Kidney capillary endothelial cell (primary cell): ENCODE measurements around the gene NELFA.

Experiments
- DNase-seq: peaks from one replicate; pipeline ENCODE4 v3.0.0-alpha.2; 2018; ENCODE audit warnings: low spot score

Gene NELFA

DNA sequence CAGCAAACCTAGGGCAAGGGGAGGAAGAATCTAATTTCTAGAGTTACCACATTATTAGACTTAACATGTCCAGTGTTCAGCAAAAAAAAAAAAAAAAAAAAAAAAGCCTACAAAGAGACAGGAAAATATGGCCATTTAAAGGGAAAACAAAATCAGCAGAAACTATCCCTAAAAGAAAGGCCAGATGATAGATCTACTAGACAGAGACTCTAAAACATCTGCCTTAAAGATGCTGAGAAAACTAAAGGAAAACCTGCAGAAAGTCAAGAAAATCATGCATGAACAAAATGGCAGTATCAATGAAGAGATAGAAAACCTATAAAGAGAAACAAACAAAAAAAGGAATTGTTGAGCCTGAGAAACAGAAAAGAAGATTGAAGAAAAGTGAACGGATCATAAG lies 43.8 kb downstream of the NELFA start:
- no peak for DNase-seq

DNA sequence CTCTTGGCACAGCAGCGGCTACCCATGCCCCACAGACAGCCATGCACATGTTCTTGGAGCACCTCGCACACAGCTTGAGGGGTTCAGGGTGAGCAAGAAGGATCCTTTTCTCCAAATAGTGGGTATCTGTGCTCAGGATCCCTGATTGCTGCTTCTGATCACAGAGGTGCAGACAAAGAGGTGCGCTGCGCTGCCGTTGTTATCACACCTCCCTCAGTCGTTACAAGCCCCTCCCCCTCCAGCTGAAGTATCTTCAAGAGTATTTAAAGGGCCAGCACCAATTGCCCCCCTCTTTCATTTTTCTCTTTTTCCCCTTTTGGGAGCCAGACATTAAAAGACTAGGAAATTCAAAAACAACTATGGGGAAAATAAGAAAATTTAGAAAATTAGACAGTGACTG lies 44.3 kb downstream of the NELFA start:
- no peak for DNase-seq

GRCh38 chr4:1962980-1963379 lies 45.8 kb downstream of the NELFA start:
- no peak for DNase-seq

DNA sequence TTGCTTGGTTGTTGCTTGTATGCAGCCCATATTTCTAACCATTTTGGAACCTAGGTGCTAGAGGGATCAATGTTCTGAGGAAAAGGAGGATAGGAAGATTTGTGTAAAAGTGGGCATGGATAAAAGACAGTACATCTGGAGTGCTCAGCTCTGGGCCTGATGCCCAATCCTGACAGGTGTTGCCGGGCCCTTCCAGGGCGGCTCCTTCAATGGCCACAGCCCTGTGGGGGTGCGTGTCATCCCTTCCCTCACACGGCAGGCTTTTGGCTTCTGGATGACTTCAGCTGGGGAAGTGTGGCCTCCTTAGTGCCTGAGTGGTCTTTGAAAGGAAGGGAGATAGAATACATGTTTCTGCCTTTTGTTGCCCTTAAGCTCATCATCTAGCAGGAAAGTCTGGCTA lies 47.2 kb downstream of the NELFA start:
- no peak for DNase-seq

- DNase-seq = no peak
These were observed 47.7 kb downstream of the NELFA start for GRCh38 chr4:1961038-1961437.

DNA sequence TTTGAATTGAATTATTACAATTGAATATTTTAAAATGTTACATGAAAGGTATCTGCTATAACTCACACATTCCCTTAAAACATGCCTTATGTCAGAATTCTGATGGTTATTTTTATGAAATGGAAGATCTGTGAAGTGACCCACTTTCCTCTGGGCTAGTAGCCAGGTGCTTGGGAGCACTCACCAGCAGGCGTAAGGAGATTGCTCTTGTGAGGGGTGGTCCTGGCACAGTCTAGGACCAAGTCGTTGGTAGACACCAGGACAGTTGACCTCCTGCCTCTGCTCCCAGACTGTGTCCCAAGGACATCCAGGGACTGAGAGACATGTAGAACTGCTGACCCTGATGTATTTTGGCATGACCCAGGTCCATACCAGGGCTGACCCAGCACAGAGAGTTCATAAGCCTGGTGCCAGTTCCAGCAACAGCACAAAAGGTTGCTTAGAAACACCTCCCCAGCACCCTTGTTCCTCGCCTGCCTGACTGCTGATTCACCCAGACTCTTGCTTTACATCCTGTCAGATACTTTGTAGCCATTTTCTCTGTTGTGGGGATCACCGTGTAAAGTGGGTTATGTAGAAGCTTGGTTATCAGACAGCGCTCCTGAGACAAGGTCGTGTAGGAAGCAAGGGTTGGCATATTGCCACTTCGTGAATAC lies 48.5 kb downstream of the NELFA start:
- DNase-seq = no peak

DNA sequence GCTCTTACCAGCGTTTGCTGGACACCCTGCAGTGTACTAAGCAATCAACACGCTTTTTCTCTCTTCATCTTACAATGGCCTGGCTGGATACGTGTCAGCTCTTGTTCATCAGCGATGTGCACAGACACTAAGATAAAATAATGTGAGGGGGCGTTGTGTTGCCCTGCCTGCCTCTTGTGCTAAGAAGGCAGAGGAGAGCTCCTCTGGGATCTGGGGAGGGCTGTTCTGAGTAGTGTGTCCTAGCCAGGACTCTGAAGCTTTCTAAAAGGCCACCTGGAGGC lies 49.7 kb downstream of the NELFA start:
- DNase-seq = no peak

DNA sequence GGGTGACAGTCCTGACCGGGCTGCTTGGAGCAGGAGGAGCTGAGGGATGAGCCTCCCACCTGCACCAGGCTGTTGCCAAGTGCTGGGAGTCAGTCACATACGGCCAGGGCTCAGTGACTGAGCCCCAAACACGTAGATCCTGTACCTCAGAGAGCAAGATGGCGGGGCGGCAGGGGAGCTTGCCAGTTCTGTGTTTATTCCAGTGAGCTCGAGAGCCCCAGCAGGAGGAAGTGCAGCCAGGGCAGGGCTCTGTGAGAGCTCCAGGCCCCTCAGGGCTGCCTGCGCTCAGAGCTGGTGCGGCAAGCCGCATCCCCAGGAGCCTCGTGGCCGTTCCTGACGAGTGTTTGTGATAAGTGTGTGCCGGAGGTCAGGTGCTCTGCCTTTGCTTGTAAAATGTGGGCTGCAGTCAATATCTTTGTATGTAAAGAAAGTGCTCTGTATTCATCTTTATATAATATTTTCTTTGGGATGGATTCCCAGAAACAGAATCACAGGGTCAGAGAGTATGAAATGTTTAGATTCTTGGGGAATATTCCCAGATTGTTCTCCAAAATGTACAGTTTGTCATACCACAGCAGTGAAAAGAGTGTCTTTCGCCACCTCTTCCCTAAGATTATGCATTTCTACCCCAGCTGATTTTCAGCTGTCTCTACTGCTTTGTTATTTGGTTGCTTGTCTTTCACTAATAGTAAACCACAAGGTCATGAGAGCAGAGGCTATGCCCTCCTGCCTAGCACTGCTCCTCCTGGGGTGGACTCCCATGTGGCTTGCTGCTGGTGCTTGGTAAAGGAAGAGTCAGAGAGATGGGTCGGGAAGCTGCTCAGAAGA lies 50.3 kb downstream of the NELFA start:
- DNase-seq = no peak

DNA sequence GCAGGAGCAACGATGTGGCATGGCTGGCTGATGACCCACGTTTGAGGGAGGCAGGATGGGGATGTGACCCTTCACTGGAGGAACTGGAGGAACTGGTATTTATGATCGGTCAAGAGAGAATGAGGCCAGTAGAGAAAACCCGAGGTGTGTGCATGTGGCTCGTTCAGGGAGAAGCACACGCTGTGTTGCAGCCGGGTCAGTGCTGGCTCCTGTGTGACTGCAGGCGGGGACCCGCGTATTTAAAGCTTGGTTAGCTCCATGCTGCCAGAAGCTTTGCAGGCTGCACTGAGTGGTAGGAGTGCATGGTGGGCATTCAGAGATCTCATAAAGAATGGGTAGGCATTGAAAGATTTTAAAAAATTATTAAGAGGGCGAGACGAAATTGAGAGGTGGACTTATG lies 52.1 kb downstream of the NELFA start:
- no peak for DNase-seq

GRCh38 chr4:1953335-1953734 lies 55.4 kb downstream of the NELFA start:
- no peak for DNase-seq

DNA sequence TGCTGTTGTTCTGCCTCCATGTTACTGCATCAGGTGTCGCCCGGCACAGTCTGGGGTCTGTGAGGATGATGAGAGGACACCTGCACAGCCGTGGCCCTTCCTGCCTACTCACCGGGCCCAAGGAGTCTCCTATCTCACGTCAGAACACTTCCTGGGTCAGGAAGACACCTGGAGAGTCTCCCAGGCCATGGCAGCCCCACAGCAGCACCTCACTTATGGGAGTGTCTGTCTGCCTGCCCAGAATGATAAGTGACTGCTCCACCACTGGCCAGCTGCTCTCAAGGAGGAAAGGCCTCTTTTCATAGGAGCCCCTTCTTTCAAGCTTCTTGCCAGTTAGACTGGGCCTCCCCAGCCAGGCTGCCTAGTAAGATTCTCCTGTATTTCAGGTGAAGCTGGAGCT lies 56.1 kb downstream of the NELFA start:
- DNase-seq = no peak

DNA sequence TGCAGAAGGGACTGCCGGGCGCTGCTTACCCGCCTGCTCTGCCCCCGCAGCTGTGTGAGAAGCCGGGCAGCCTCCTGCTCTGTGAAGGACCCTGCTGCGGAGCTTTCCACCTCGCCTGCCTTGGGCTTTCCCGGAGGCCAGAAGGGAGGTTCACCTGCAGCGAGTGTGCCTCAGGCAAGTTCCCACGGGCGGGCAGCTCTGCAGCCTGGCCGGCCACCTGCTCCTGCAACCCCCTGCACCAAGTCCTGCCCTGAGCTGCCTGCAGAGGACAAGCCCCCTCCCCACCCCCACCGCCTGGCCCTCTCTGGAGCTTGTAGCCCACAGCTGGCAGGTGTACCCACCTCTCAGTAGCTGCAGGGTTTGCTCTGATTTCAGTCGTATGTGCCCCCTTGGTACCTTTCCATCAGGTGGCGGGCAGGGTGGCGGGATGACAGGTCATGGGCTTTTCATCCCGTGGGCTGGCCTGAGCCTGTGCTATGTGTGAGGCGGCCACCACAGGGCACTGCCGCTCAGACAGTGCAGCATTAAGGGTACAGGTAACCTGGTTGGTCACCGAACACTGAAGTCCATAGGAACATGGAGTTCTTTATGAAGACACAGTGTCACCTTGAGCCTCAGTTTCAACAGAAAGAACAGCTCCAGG lies 56.6 kb downstream of the NELFA start:
- no peak for DNase-seq

DNA sequence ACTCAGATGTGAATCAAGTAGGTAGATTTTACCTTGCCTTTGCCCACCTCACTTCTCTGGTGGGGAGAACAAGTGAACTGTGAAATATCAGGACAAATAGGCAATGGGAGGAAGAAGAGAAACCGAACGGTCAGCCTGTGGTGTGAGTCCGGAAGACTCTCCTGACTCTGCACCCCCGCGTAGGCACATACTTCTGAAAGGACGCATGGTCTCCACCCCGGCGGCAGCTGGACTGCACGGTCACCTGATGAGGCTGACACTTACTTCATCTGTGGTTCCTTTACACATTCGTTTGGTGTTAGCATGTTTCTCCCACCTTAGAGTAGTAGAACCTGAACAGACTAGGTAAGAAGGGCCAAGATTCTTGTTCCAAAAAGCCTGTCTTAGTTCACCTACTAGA lies 58.4 kb downstream of the NELFA start:
- no peak for DNase-seq

- no peak for DNase-seq
These were observed 59.8 kb downstream of the NELFA start for GRCh38 chr4:1948892-1949436.

GRCh38 chr4:1948232-1948631 lies 60.5 kb downstream of the NELFA start:
- no peak for DNase-seq

DNA sequence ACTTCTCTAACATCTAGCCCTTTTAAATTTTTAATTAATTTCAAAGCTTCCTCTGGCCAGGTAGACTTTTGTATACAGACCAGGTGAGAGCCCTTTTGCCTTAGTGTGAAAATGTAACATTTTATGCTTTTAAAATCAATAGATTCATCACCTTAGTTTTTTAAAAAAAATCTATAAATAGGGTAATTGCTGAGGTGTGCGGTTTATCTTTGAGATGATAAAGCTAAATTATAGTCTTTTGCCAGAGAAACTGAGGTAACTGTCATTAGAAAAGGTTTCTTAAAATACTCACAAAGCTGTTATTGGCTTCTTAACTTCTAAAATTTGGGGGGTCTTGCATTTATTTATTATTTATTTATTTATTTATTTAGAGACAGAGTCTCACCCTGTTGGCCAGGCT lies 62.9 kb downstream of the NELFA start:
- DNase-seq = no peak

GRCh38 chr4:1945124-1945895 lies 63.5 kb downstream of the NELFA start:
- no peak for DNase-seq

- DNase-seq = no peak
These were observed 64.8 kb downstream of the NELFA start for GRCh38 chr4:1943928-1944327.

GRCh38 chr4:1940566-1940965 lies 68.2 kb downstream of the NELFA start:
- DNase-seq = no peak

DNA sequence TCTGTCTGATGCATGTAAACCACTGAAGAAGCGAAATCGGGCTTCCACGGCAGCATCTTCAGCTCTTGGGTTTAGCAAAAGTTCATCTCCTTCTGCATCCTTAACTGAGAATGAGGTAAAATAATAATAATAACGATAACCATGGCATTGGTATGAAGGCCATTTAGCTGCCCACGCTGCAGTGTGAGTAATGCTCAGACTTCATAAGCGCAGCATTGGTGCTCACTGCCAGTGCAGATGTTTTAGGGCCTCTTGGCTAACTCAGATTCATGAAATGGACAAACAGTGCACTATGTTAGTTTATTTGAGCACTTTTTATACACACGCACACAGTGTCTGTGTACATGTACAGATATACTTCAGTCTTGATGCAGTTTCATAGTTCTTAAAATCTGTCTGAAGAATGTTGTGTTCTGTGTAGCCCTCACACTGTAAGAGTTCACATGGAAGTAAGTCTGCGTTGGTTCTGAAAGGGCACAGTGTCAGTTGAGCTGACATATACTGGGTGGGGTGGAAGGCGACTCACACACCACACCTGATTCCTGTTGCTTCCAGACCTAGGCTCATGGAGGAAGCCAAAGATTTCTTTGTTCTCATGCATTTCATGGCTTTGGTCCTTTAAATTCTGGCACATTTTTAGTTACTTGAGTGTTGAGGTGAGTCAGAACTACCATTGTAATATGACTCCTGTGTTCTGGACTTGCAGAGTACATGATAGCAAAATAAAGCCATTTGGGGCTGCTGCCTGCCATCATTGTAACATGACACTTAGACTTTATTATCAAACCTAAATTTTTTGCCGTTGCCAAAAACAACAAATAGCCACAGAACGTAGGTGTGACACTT lies 68.9 kb downstream of the NELFA start:
- peak; percentile 48 for DNase-seq

DNA sequence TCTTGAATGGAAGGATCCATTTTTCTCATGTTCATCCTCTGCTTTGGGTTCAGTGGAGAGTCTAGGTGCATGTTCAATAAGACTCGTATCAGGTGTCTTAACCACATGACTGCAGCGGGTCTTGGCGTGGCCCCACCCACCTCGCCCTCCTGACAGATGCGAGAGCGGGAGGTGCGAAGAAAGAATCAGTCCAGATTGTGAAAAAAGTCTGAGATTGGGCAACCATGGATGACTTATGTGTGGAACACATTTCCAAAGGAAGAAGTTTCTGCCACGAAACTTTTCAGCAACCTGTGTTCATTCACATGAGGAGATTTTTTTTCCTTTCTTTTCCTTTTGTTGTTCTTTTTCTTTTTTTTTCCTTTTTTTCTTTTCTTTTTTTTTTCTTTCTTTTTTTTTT lies 70.7 kb downstream of the NELFA start:
- no peak for DNase-seq

DNA sequence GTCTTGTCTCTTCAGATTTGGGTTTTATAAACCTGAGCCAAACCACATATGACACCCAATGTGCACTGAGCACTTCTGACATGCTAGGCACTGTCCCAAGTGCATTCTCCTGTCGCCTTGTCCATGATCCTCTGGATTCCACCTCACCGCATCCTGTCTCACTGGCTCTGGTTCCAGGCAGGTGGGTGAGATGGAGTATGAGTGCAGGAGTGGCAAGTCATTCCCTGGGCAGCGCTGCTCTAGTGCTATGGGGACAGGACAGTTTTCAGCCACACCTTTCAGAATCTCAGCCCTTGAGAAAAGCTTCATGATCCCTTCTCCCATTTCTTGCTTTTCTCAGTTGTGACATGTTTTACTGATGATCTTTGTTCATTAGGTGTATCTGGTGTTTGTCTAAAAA lies 71.2 kb downstream of the NELFA start:
- no peak for DNase-seq
